Spleen (tissue), 11 donors: ENCODE results near the gene CHN1. TPM values are rescaled to one million over a fixed set of nuclear protein-coding genes. Genes with fewer than 3 reads are reported as not detected.

Experiments used
- DNase-seq: peaks from one replicate; pipeline ENCODE4 v3.0.0-alpha.2; 2020
- H3K27ac ChIP-seq, 8 donors: fragments of 200-600 bp; sonication (generic) in 7 of 8; 1 replicate in 4 of 8; 2 replicates in 4 of 8; pipeline versions ENCODE4 v1.5.0 to v1.8.0; 2016 to 2021; ENCODE audit warnings: inconsistent platforms in 4 of 8, mild to moderate bottlenecking in 4 of 8, moderate library complexity in 1 of 8
- H3K27me3 ChIP-seq, 7 donors: fragments of 200-600 bp; sonication (generic) in 6 of 7; replicated peaks in 1 of 7; 1 replicate in 4 of 7; 2 replicates in 3 of 7; pipeline versions ENCODE4 v1.5.0 to v1.8.0; 2016 to 2021; ENCODE audit warnings: inconsistent platforms in 3 of 7, mild to moderate bottlenecking in 1 of 7
- H3K36me3 ChIP-seq, 6 donors: fragments of 200-600 bp; sonication (generic) in 5 of 6; 1 replicate in 4 of 6; 2 replicates in 2 of 6; pipeline versions ENCODE4 v1.5.0 to v1.8.0; 2016 to 2021; ENCODE audit warnings: inconsistent platforms in 2 of 6
- H3K4me1 ChIP-seq, 6 donors: fragments of 200-600 bp; sonication (generic) in 5 of 6; 1 replicate in 3 of 6; 2 replicates in 3 of 6; pipeline versions ENCODE4 v1.5.0 to v1.8.0; 2016 to 2021; ENCODE audit warnings: inconsistent platforms in 3 of 6
- H3K4me3 ChIP-seq, 8 donors: fragments of 200-600 bp; sonication (generic) in 7 of 8; 1 replicate in 4 of 8; 2 replicates in 4 of 8; pipeline versions ENCODE4 v1.5.0 to v1.8.0; 2016 to 2021; ENCODE audit warnings: inconsistent platforms in 4 of 8, mild to moderate bottlenecking in 4 of 8, moderate library complexity in 2 of 8
- H3K9me3 ChIP-seq, 8 donors: fragments of 200-600 bp; sonication (generic) in 7 of 8; 1 replicate in 4 of 8; 2 replicates in 4 of 8; pipeline versions ENCODE4 v1.5.0 to v1.8.0; 2016 to 2021; ENCODE audit warnings: inconsistent platforms in 4 of 8
- POLR2A ChIP-seq, 3 donors: fragments of 450-650 bp; IDR thresholded peaks; one replicate each; pipeline ENCODE4 v1.5.1; 2017; ENCODE audit warnings: antibody characterized with exemption in 3 of 3, mild to moderate bottlenecking in 1 of 3
- POLR2AphosphoS5 ChIP-seq, 3 donors: sonication (generic); formaldehyde crosslinking; IDR thresholded peaks; one replicate each; pipeline ENCODE4 v1.5.1; 2017; ENCODE audit warnings: antibody characterized with exemption in 3 of 3
- WGBS, 5 donors: extraction: QIAGEN DNeasy Blood & Tissue Kit in 3 of 5; methylation state at CpG; one replicate each; pipeline versions ENCODE4 v1.1.5 to v1.1.7; 2013 to 2018; 5-methylcytosine and 5-hydroxymethylcytosine counted together
- intact Hi-C: fragments of 100-400 bp; cut with DNase I; formaldehyde crosslinking; loops from one replicate; pipeline ENCODE4 v1.15.0; 2023; ENCODE audit warnings: low total_unique reads
- polyA plus RNA-seq, 3 donors: library from polyadenylated mRNA; stranded (reverse); fragments of 200-250 nt; gene quantifications; one replicate each; pipeline ENCODE4 v1.2.1, GENCODE V29; 2013
- total RNA-seq, 7 donors: library from RNA; depleted of rRNA in 3 of 7; stranded (reverse); fragments of >200 nt in 3 of 7; fragmentation: NEBNext Ultra II Directional in 4 of 7; extraction: Animal tissue kit (Norgen Biotek cat#: 25700) in 4 of 7; gene quantifications; one replicate each; pipeline versions ENCODE4 v1.1.0 to v1.2.1, GENCODE V29; 2016 to 2021
- TF ChIP-seq, protein P1 (sequence below), 11 experiments: fragments of 200-600 bp in 7 of 11; fragments of 450-650 bp in 4 of 11; sonication (generic) in 4 of 11; IDR thresholded peaks in 8 of 11; conservative IDR thresholded peaks in 3 of 11; 1 replicate in 7 of 11; 2 replicates in 4 of 11; pipeline versions ENCODE4 v1.4.0 to v1.8.0; 2016 to 2021; ENCODE audit warnings: antibody characterized with exemption in 11 of 11, inconsistent platforms in 4 of 11, mild to moderate bottlenecking in 1 of 11
- donor health status: healthy with polysubstance abuse.
- donor health status: DM: no; HTN: no; CAD: no; lungs with moderate emphysema.
- donor health status: DM: no; HTN: no; CAD: no.
- donor health status: Bipolar disorder and iron deficiency.
- donor health status: healthy.
- donor health status: DM: no; HTN: no; CAD: no.
- donor health status: DM: yes; HTN: yes; CAD: no.

The CHN1 gene
- total and polyA plus RNA-seq, 10 donors = 5.4 to 14.6 (median 9.7) TPM

GRCh38 chr2:174914853-174915760 lies 90.1 kb downstream of the CHN1 start:
- no peak for DNase-seq

GRCh38 chr2:174908284-174908683 lies 96.9 kb downstream of the CHN1 start:
- intact Hi-C loops = no loop called here
- no peaks in the 10 kb centered on the region for H3K27me3 ChIP-seq
- no peak overlapping the region for H3K27ac ChIP-seq
- TF ChIP-seq, protein P1, sequence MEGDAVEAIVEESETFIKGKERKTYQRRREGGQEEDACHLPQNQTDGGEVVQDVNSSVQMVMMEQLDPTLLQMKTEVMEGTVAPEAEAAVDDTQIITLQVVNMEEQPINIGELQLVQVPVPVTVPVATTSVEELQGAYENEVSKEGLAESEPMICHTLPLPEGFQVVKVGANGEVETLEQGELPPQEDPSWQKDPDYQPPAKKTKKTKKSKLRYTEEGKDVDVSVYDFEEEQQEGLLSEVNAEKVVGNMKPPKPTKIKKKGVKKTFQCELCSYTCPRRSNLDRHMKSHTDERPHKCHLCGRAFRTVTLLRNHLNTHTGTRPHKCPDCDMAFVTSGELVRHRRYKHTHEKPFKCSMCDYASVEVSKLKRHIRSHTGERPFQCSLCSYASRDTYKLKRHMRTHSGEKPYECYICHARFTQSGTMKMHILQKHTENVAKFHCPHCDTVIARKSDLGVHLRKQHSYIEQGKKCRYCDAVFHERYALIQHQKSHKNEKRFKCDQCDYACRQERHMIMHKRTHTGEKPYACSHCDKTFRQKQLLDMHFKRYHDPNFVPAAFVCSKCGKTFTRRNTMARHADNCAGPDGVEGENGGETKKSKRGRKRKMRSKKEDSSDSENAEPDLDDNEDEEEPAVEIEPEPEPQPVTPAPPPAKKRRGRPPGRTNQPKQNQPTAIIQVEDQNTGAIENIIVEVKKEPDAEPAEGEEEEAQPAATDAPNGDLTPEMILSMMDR (IDR thresholded peaks at IDR 0.05 in 8 of 11, conservative IDR thresholded peaks at IDR 0.05 in 3 of 11) = no peak
- no peak for TF ChIP-seq POLR2A (IDR thresholded peaks at IDR 0.05)
- TF ChIP-seq POLR2AphosphoS5 (IDR thresholded peaks at IDR 0.05) = no peak
- H3K4me1 ChIP-seq = no peaks in the 10 kb centered on the region
- WGBS, 5 donors = 90 to 93% (median 91%) methylated on average over 3 of the region's 3 CpGs
- DNase-seq = no peak
- no peaks in the 10 kb centered on the region for H3K36me3 ChIP-seq
- no peaks in the 10 kb centered on the region for H3K9me3 ChIP-seq
- no peak overlapping the region for H3K4me3 ChIP-seq

More at GRCh38 chr2:174914853-174915760, 90.1 kb downstream of the CHN1 start:
- intact Hi-C loops = no loop called here
- Histone ChIP-seq H3K36me3 (peaks cover 0 to 12% (median 0%) of the 10 kb centered on the region in 6 donors), H3K27ac (no peak overlapping the region), H3K27me3 (no peaks in the 10 kb centered on the region), H3K4me1 (no peaks in the 10 kb centered on the region), H3K4me3 (no peak overlapping the region), H3K9me3 (no peaks in the 10 kb centered on the region)
- WGBS, 5 donors = 82 to 94% (median 93%) methylated on average over 7 of the region's 7 CpGs
- TF ChIP-seq, protein P1 (IDR thresholded peaks at IDR 0.05 in 8 of 11, conservative IDR thresholded peaks at IDR 0.05 in 3 of 11) = no peak
- TF ChIP-seq POLR2A (IDR thresholded peaks at IDR 0.05) (no peak), POLR2AphosphoS5 (IDR thresholded peaks at IDR 0.05) (no peak)

- intact Hi-C loops = no loop called here
- no peak for DNase-seq
- Histone ChIP-seq H3K9me3 (no peaks in the 10 kb centered on the region), H3K27me3 (no peaks in the 10 kb centered on the region), H3K4me3 (no peak overlapping the region), H3K27ac (no peak overlapping the region), H3K4me1 (peaks cover 0 to 6% (median 0%) of the 10 kb centered on the region in 6 donors), H3K36me3 (no peaks in the 10 kb centered on the region)
- 67 to 73% (median 71%) methylated on average over 1 of the region's 1 CpG for WGBS, 5 donors
- no peak for TF ChIP-seq POLR2A (IDR thresholded peaks at IDR 0.05)
- TF ChIP-seq, protein P1 (IDR thresholded peaks at IDR 0.05 in 8 of 11, conservative IDR thresholded peaks at IDR 0.05 in 3 of 11) = no peak
- TF ChIP-seq POLR2AphosphoS5 (IDR thresholded peaks at IDR 0.05) = no peak
These were observed 102.0 kb downstream of the CHN1 start for GRCh38 chr2:174903264-174903556.

DNA sequence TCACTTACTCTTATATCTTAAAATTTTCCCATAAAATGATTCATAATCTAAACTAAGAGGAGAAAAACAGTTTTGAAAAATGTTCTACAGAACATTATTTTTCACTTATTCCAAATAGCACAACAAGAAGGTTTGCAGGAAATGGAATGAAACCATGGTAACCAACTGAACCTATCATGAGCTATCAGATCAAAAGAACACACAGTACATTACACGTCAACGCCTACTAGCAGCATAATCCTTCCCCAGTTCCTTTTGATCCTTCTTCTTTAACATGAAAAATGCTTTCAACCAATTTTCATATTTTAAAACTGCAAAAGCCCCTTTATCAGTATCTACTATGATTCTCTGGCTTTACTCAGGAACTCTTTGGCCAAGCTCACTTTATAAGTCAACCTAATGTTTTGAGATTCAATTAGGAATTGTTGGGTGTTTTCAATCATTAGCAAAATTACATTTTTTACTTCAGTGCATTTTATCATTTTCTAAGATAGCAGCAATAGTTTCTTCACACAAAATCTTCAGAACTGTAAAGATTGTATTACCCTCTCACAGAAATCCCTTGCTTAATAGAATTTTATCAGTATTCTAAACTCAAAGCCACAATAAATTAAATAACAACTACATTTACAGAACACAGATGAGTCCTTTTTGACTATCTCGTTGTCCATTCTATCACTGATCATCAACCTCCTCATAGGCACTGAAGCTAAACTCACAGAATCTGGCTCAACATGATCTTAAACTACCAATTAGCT lies 102.5 kb downstream of the CHN1 start:
- Histone ChIP-seq H3K27ac (no peak overlapping the region), H3K27me3 (no peaks in the 10 kb centered on the region), H3K36me3 (no peaks in the 10 kb centered on the region), H3K4me3 (no peak overlapping the region), H3K4me1 (peaks cover 0 to 6% (median 0%) of the 10 kb centered on the region in 6 donors), H3K9me3 (no peaks in the 10 kb centered on the region)
- TF ChIP-seq POLR2AphosphoS5 (IDR thresholded peaks at IDR 0.05) (no peak), POLR2A (IDR thresholded peaks at IDR 0.05) (no peak)
- TF ChIP-seq, protein P1 (IDR thresholded peaks at IDR 0.05 in 8 of 11, conservative IDR thresholded peaks at IDR 0.05 in 3 of 11) = no peak
- DNase-seq = no peak
- intact Hi-C loops = no loop called here
- 58 to 75% (median 68%) methylated on average over 3 of the region's 3 CpGs for WGBS, 5 donors
